IMR-90 (cell line): ENCODE measurements around the gene OSER1. TPM values are rescaled to one million over a fixed set of nuclear protein-coding genes. Genes with fewer than 3 reads are reported as not detected.

Source experiments
- ATAC-seq: fragments of 200-7000 bp; cut with Tn5 transposase; 2 replicates; pipeline ENCODE4 v1.9.1; 2020; ENCODE audit warnings: low read depth, mild to moderate bottlenecking, moderate library complexity
- BruUV-seq: library from RNA; stranded (reverse); fragments of 400-500 nt; replicated peaks from 2 replicates; lab custom pipeline; 2021; lab: Mats Ljungman, UMichigan
- CTCF ChIA-PET: fragments of 300-600 bp; formaldehyde crosslinking; extraction: SDS; loops from one replicate; lab custom pipeline; 2021; ENCODE audit warnings: antibody characterized with exemption; lab: Yijun Ruan, JAX
- POLR2A ChIA-PET: fragments of 300-600 bp; sonication (Branson Sonifier 250); formaldehyde crosslinking; loops from one replicate; lab custom pipeline; 2022; ENCODE audit warnings: antibody characterized with exemption; ENCODE audit not compliant: unreplicated experiment; lab: Charles Lee
- DNase-seq: peaks from one replicate; pipeline ENCODE4 v3.0.0; 2013
- H2AFZ ChIP-seq: replicated peaks from 2 replicates; pipeline ENCODE3; 2013; ENCODE audit warnings: low read length, mild to moderate bottlenecking; ENCODE audit not compliant: poor library complexity
- H2AK5ac ChIP-seq: 2 replicates; pipeline ENCODE4 v1.6.1; 2013; ENCODE audit warnings: low read depth, low read length, inconsistent platforms
- H2AK9ac ChIP-seq: replicated peaks from 2 replicates; pipeline ENCODE3; 2013; ENCODE audit warnings: mild to moderate bottlenecking, low read depth, low read length, moderate library complexity; ENCODE audit not compliant: poor library complexity
- H2BK120ac ChIP-seq: 2 replicates; pipeline ENCODE4 v1.6.1; 2013; ENCODE audit warnings: low read depth, low read length, inconsistent platforms
- H2BK15ac ChIP-seq: 3 replicates; pipeline ENCODE4 v1.6.1; 2013; ENCODE audit warnings: low read depth, low read length, inconsistent platforms
- H2BK20ac ChIP-seq: 2 replicates; pipeline ENCODE4 v1.6.1; 2013; ENCODE audit warnings: low read depth, mild to moderate bottlenecking, inconsistent platforms, low read length, moderate library complexity
- H2BK5ac ChIP-seq: 2 replicates; pipeline ENCODE4 v1.6.1; 2013; ENCODE audit warnings: mild to moderate bottlenecking, low read depth, low read length, inconsistent platforms; ENCODE audit not compliant: poor library complexity, severe bottlenecking
- H3K14ac ChIP-seq: replicated peaks from 2 replicates; pipeline ENCODE4 v1.6.1; 2013; ENCODE audit warnings: low read depth, low read length, inconsistent platforms
- H3K18ac ChIP-seq: 2 replicates; pipeline ENCODE4 v1.6.1; 2013; ENCODE audit warnings: low read depth, low read length, control low read depth
- H3K23ac ChIP-seq: 2 replicates; pipeline ENCODE4 v1.6.1; 2013; ENCODE audit warnings: low read depth, low read length, inconsistent platforms
- H3K27ac ChIP-seq: 2 replicates; pipeline ENCODE4 v1.5.1; 2013; ENCODE audit warnings: mild to moderate bottlenecking, control low read depth, low read length; ENCODE audit not compliant: insufficient read depth
- H3K27me3 ChIP-seq: 2 replicates; pipeline ENCODE4 v1.6.1; 2013; ENCODE audit warnings: low read length; ENCODE audit not compliant: control insufficient read depth, insufficient read depth
- H3K36me3 ChIP-seq: 2 replicates; pipeline ENCODE4 v1.6.1; 2013; ENCODE audit warnings: low read length, mixed read lengths; ENCODE audit not compliant: control insufficient read depth, insufficient read depth
- H3K4ac ChIP-seq: 2 replicates; pipeline ENCODE4 v1.6.1; 2013; ENCODE audit warnings: low read depth, low read length, inconsistent platforms
- H3K4me1 ChIP-seq: 2 replicates; pipeline ENCODE4 v1.6.1; 2013; ENCODE audit warnings: low read length, mixed read lengths; ENCODE audit not compliant: control insufficient read depth, insufficient read depth
- H3K4me2 ChIP-seq: 2 replicates; pipeline ENCODE4 v1.6.1; 2013; ENCODE audit warnings: low read depth, mild to moderate bottlenecking, control low read depth, low read length, moderate library complexity
- H3K4me3 ChIP-seq: 2 replicates; pipeline ENCODE4 v1.5.1; 2013; ENCODE audit warnings: low read depth, mild to moderate bottlenecking, control low read depth, low read length, moderate library complexity; ENCODE audit not compliant: insufficient read depth
- H3K56ac ChIP-seq: 2 replicates; pipeline ENCODE4 v1.6.1; 2013; ENCODE audit warnings: low read length, inconsistent platforms; ENCODE audit not compliant: insufficient read depth; ENCODE audit errors: extremely low read depth
- H3K79me1 ChIP-seq, 2 experiments: 2 replicates each; pipeline ENCODE4 v1.6.1; 2013; ENCODE audit warnings: low read length in 2 of 2, inconsistent platforms in 1 of 2, low read depth in 1 of 2
- H3K9ac ChIP-seq: 2 replicates; pipeline ENCODE4 v1.6.1; 2013; ENCODE audit warnings: low read depth, low read length, control low read depth
- H3K9me1 ChIP-seq: 2 replicates; pipeline ENCODE4 v1.6.1; 2013; ENCODE audit warnings: low read length, inconsistent platforms; ENCODE audit not compliant: insufficient read depth
- H3K9me3 ChIP-seq: 2 replicates; pipeline ENCODE4 v1.6.1; 2013; ENCODE audit warnings: low read length; ENCODE audit not compliant: control insufficient read depth, insufficient read depth
- H4K20me1 ChIP-seq: 2 replicates; pipeline ENCODE4 v1.6.1; 2013; ENCODE audit warnings: low read length, inconsistent platforms; ENCODE audit not compliant: insufficient read depth
- H4K5ac ChIP-seq: 2 replicates; pipeline ENCODE4 v1.6.1; 2013; ENCODE audit warnings: mild to moderate bottlenecking, low read depth, low read length, control low read depth
- H4K8ac ChIP-seq, 2 experiments: 2 replicates each; pipeline ENCODE4 v1.6.1; 2013; ENCODE audit warnings: low read depth in 2 of 2, low read length in 2 of 2, control low read depth in 1 of 2, inconsistent platforms in 1 of 2
- H4K91ac ChIP-seq: 2 replicates; pipeline ENCODE4 v1.6.1; 2013; ENCODE audit warnings: low read depth, low read length, inconsistent platforms; ENCODE audit not compliant: insufficient read depth
- BHLHE40 ChIP-seq: fragments of 150-350 bp; IDR thresholded peaks from 2 replicates; pipeline ENCODE4 v1.6.1; 2016; ENCODE audit warnings: mild to moderate bottlenecking, low read depth, low read length
- CEBPB ChIP-seq: IDR thresholded peaks from 2 replicates; pipeline ENCODE4 v1.6.1; 2012; ENCODE audit warnings: low read depth, low read length, improper control_type of control experiment
- CHD1 ChIP-seq: IDR thresholded peaks from 2 replicates; pipeline ENCODE4 v1.6.1; 2012; ENCODE audit warnings: low read depth, low read length, improper control_type of control experiment
- FOS ChIP-seq: fragments of 150-350 bp; IDR thresholded peaks from 2 replicates; pipeline ENCODE4 v1.6.1; 2016; ENCODE audit warnings: low read depth, low read length
- MAFK ChIP-seq: IDR thresholded peaks from 2 replicates; pipeline ENCODE4 v1.6.1; 2012; ENCODE audit warnings: low read depth, low read length, improper control_type of control experiment
- MAZ ChIP-seq: IDR thresholded peaks from 2 replicates; pipeline ENCODE4 v1.6.1; 2012; ENCODE audit warnings: low read depth, mild to moderate bottlenecking, low read length, improper control_type of control experiment, moderate library complexity, borderline replicate concordance
- NFE2L2 ChIP-seq: fragments of 150-350 bp; IDR thresholded peaks from 2 replicates; pipeline ENCODE4 v1.6.1; 2016; ENCODE audit warnings: low read depth, mild to moderate bottlenecking, low read length
- RAD21 ChIP-seq: IDR thresholded peaks from 2 replicates; pipeline ENCODE4 v1.6.1; 2012; ENCODE audit warnings: low read length, improper control_type of control experiment
- RCOR1 ChIP-seq: IDR thresholded peaks from 2 replicates; pipeline ENCODE4 v1.6.1; 2012; ENCODE audit warnings: mild to moderate bottlenecking, low read length, improper control_type of control experiment; ENCODE audit not compliant: insufficient replicate concordance
- RFX5 ChIP-seq: IDR thresholded peaks from 2 replicates; pipeline ENCODE4 v1.8.0; 2012; ENCODE audit warnings: low read depth, mild to moderate bottlenecking, low read length, moderate library complexity
- SMC3 ChIP-seq: fragments of 150-350 bp; IDR thresholded peaks from 2 replicates; pipeline ENCODE4 v1.6.1; 2016; ENCODE audit warnings: low read depth, mild to moderate bottlenecking, antibody characterized with exemption, low read length, moderate library complexity
- USF2 ChIP-seq: fragments of 150-350 bp; IDR thresholded peaks from 2 replicates; pipeline ENCODE4 v1.6.1; 2017; ENCODE audit warnings: mild to moderate bottlenecking, antibody characterized with exemption, low read length, low read depth
- WGBS, 2 experiments: methylation state at CpG; one replicate each; pipeline versions ENCODE4 v1.1.5 to v1.1.7; 2013; ENCODE audit warnings: missing lambda C conversion rate in 2 of 2; ENCODE audit not compliant: insufficient read length in 1 of 2; ENCODE audit errors: extremely low coverage in 2 of 2; 5-methylcytosine and 5-hydroxymethylcytosine counted together
- dilution Hi-C: fragments of 300-500 bp; cut with HindIII; formaldehyde crosslinking; loops from one replicate; pipeline ENCODE4 v1.14.3; 2018; ENCODE audit warnings: low sequenced_read_pairs; ENCODE audit not compliant: unreplicated experiment
- in situ Hi-C: fragments of 300-500 bp; cut with MboI; formaldehyde crosslinking; loops from 3 replicates; pipeline ENCODE4 v1.14.3; 2019; ENCODE audit warnings: low sequenced_read_pairs, inconsistent platforms, mixed read lengths
- intact Hi-C: fragments of 100-400 bp; cut with micrococcal nuclease; formaldehyde crosslinking; loops from 2 replicates; pipeline ENCODE4 v1.10.0; 2022
- polyA plus RNA-seq, 3 experiments: library from polyadenylated mRNA; depleted of rRNA; stranded (reverse); fragments of >200 nt; gene quantifications; 2 replicates each; pipeline ENCODE4 v1.2.3, GENCODE V29; 2012; ENCODE audit warnings: low replicate concordance in 1 of 3
- total RNA-seq: library from RNA; depleted of rRNA; stranded (reverse); fragments of >200 nt; gene quantifications from 2 replicates; pipeline ENCODE4 v1.2.3, GENCODE V29; 2012
- TF ChIP-seq, protein P1 (sequence below): fragments of 150-350 bp; IDR thresholded peaks from 2 replicates; pipeline ENCODE4 v1.6.1; 2016; ENCODE audit warnings: low read depth, mild to moderate bottlenecking, low read length, moderate library complexity, borderline replicate concordance
- TF ChIP-seq, protein P2 (sequence below): conservative IDR thresholded peaks from 2 replicates; pipeline ENCODE4 v1.5.1; 2012; ENCODE audit warnings: mild to moderate bottlenecking, low read depth, low read length, improper control_type of control experiment

OSER1 gene
- total and polyA plus RNA-seq, 2 of the 4 experiments (the other 2 are of a cell fraction), result 32.6 to 70.6 TPM

DNA sequence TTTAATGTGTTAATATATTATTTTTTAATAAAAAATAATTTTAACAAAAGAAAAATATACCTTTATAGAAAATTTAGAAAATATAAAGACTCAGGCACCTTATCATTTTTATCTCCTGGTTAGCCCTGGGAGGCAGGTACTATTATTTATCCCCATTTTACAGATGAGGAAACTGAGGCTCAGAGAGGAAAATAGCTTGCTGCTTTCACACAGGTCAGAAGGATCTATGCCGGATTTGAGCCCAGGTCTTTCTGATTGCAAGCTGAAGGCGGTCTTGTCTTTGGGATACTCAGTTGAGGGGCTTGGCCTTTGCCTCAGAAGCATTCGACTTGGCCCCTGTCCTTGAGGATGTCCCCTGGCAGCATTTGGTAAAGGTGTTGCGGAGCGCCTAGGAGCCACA is 11.5 kb upstream of the OSER1 start:
- H3K4me1 ChIP-seq, result no peaks in the 10 kb centered on the region
- H2AK9ac ChIP-seq, result no peak overlapping the region
- no peak overlapping the region for H4K8ac ChIP-seq
- dilution Hi-C loops, result no loop called here
- DNase-seq, result no peak
- H3K9ac ChIP-seq, result no peak overlapping the region
- H4K20me1 ChIP-seq, result no peaks in the 10 kb centered on the region
- no peak overlapping the region for H4K91ac ChIP-seq
- no peak overlapping the region for H2BK20ac ChIP-seq
- no peak overlapping the region for H2AK5ac ChIP-seq
- H2BK120ac ChIP-seq, result no peak overlapping the region
- H3K14ac ChIP-seq, result no peak overlapping the region
- no peak overlapping the region for H2AFZ ChIP-seq
- no peak overlapping the region for H3K4me2 ChIP-seq
- 69% methylated on average over 3 of the region's 5 CpGs; no CpG with 5 or more reads in 1 of the 2 experiments for WGBS, 2 experiments
- no peak overlapping the region for H4K5ac ChIP-seq
- intact Hi-C loops, result no loop called here
- BruUV-seq, result no TSS peak
- H3K9me1 ChIP-seq, result no peaks in the 10 kb centered on the region
- CTCF ChIA-PET, result no interaction called here
- no peak overlapping the region for H2BK15ac ChIP-seq
- H3K4ac ChIP-seq, result no peak overlapping the region
- POLR2A ChIA-PET, result no interaction called here
- ATAC-seq, result no peak
- in situ Hi-C loops, result no loop called here
- H3K23ac ChIP-seq, result no peak overlapping the region
- no peak overlapping the region for H3K27ac ChIP-seq
- no peaks in the 10 kb centered on the region for H3K36me3 ChIP-seq
- H2BK5ac ChIP-seq, result no peak overlapping the region
- H3K4me3 ChIP-seq, result no peak overlapping the region
- no peak overlapping the region for H3K56ac ChIP-seq
- H3K79me1 ChIP-seq, result no peaks in the 10 kb centered on the region
- no peak overlapping the region for H3K18ac ChIP-seq
- TF ChIP-seq RFX5, result no peak
- TF ChIP-seq RAD21, result no peak
- TF ChIP-seq FOS, result no peak
- TF ChIP-seq, protein P1, sequence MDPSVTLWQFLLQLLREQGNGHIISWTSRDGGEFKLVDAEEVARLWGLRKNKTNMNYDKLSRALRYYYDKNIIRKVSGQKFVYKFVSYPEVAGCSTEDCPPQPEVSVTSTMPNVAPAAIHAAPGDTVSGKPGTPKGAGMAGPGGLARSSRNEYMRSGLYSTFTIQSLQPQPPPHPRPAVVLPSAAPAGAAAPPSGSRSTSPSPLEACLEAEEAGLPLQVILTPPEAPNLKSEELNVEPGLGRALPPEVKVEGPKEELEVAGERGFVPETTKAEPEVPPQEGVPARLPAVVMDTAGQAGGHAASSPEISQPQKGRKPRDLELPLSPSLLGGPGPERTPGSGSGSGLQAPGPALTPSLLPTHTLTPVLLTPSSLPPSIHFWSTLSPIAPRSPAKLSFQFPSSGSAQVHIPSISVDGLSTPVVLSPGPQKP, result no peak
- no peak for TF ChIP-seq MAFK
- no peak for TF ChIP-seq BHLHE40
- TF ChIP-seq CEBPB, result no peak
- TF ChIP-seq USF2, result no peak
- TF ChIP-seq, protein P2, sequence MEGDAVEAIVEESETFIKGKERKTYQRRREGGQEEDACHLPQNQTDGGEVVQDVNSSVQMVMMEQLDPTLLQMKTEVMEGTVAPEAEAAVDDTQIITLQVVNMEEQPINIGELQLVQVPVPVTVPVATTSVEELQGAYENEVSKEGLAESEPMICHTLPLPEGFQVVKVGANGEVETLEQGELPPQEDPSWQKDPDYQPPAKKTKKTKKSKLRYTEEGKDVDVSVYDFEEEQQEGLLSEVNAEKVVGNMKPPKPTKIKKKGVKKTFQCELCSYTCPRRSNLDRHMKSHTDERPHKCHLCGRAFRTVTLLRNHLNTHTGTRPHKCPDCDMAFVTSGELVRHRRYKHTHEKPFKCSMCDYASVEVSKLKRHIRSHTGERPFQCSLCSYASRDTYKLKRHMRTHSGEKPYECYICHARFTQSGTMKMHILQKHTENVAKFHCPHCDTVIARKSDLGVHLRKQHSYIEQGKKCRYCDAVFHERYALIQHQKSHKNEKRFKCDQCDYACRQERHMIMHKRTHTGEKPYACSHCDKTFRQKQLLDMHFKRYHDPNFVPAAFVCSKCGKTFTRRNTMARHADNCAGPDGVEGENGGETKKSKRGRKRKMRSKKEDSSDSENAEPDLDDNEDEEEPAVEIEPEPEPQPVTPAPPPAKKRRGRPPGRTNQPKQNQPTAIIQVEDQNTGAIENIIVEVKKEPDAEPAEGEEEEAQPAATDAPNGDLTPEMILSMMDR, result no peak
- TF ChIP-seq RCOR1, result no peak
- TF ChIP-seq MAZ, result no peak
- no peak for TF ChIP-seq CHD1
- no peak for TF ChIP-seq SMC3
- TF ChIP-seq NFE2L2, result no peak
- H3K9me3 ChIP-seq, result no peaks in the 10 kb centered on the region
- H3K27me3 ChIP-seq, result no peaks in the 10 kb centered on the region; the same call in 1 of the 2 replicates
